Type B pancreatic cell (in vitro differentiated cells): ENCODE results near the gene LRRC25. TPM values are rescaled to one million over a fixed set of nuclear protein-coding genes. Genes with fewer than 3 reads are reported as not detected.

Experiments used
- DNase-seq: peaks from one replicate; pipeline ENCODE4 v3.0.0; 2021; ENCODE audit warnings: mixed read lengths; ENCODE audit not compliant: unreplicated experiment; ENCODE audit errors: extremely low spot score
- H3K27ac Mint-ChIP-seq: 2 replicates; pipeline ENCODE4 v1.8.0; 2021; ENCODE audit warnings: mild to moderate bottlenecking, mixed read lengths
- H3K27me3 Mint-ChIP-seq: 2 replicates; pipeline ENCODE4 v1.8.0; 2021; ENCODE audit warnings: mixed read lengths
- H3K36me3 Mint-ChIP-seq: 2 replicates; pipeline ENCODE4 v1.8.0; 2021; ENCODE audit warnings: mixed read lengths
- H3K4me1 Mint-ChIP-seq: one replicate; pipeline ENCODE4 v1.8.0; 2021; ENCODE audit warnings: mixed read lengths; ENCODE audit not compliant: unreplicated experiment
- H3K4me3 Mint-ChIP-seq: 2 replicates; pipeline ENCODE4 v1.8.0; 2021; ENCODE audit warnings: mild to moderate bottlenecking, mixed read lengths
- H3K9me3 Mint-ChIP-seq: 2 replicates; pipeline ENCODE4 v1.8.0; 2021; ENCODE audit warnings: mixed read lengths
- CTCF ChIP-seq: fragments of 200-600 bp; sonication (generic); conservative IDR thresholded peaks from 2 replicates; pipeline ENCODE4 v1.5.0; 2021; ENCODE audit warnings: antibody characterized with exemption, mild to moderate bottlenecking
- total RNA-seq: library from RNA; stranded (reverse); gene quantifications from 2 replicates; pipeline ENCODE4 v1.2.1, GENCODE V29; 2021; ENCODE audit warnings: low replicate concordance

The LRRC25 gene
- total RNA-seq, 1 donor from 2014 or later: 0.19 TPM

- H3K36me3 Mint-ChIP-seq: no peaks in the 10 kb centered on the region
- DNase-seq: no peak
- H3K4me3 Mint-ChIP-seq: peak overlapping the region; percentile 65
- TF ChIP-seq CTCF: no peak
- H3K27ac Mint-ChIP-seq: no peak overlapping the region
- no peaks in the 10 kb centered on the region for H3K9me3 Mint-ChIP-seq
- H3K4me1 Mint-ChIP-seq: peaks cover 14% of the 10 kb centered on the region
- no peaks in the 10 kb centered on the region for H3K27me3 Mint-ChIP-seq
Observed at GRCh38 chr19:18430417-18431144, 33.2 kb upstream of the LRRC25 start.

- TF ChIP-seq CTCF: no peak
- H3K9me3 Mint-ChIP-seq: no peaks in the 10 kb centered on the region
- H3K36me3 Mint-ChIP-seq: no peaks in the 10 kb centered on the region
- no peaks in the 10 kb centered on the region for H3K27me3 Mint-ChIP-seq
- peaks cover 14% of the 10 kb centered on the region for H3K4me1 Mint-ChIP-seq
- H3K4me3 Mint-ChIP-seq: peak overlapping the region; percentile 39
- H3K27ac Mint-ChIP-seq: no peak overlapping the region
- no peak for DNase-seq
Observed at GRCh38 chr19:18429717-18430416, 32.4 kb upstream of the LRRC25 start.

DNA sequence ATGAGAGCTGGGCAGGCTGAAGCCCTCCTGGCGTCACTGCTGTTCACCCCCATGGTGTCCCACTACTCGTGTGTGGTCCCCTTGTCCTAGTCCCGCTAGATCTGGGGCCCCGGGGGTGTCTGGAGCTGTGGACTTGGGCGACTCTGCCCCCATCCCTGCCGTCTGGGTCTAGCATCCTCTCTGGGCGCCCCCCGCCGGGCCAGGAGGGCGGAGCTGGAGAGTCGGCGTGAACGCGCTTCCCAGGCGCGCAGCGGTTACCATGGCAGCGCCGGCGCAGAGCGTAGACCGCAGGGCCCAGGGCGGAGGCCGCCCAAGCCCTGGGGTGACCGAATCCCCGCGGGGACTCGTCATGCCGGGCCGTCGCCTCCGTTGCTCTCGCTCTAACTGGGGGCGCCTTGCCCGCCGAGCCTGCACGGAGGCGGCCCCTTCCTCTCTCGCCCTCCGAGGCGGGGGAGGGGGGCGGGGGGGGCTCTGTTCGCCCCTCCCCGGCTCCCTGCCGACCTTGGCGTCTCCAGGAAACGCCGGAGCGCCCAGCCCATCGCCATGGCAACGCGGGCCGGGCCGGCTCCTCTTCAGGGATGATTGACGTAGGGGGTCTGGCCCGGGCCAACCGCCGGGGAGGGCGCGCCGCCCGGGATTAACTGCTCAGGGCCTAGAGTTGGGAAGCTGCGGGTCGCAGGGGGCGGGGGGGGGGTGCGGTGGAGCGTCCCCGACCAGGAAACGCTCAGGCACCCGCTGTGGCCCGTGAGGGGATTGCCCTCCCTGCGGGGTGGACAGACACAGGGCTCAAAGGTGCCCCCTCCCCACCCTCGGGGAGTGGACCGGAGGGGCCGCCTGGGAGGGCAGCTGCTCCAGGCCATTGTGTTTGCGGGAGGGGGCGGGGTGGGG is 31.6 kb upstream of the LRRC25 start:
- H3K4me3 Mint-ChIP-seq: peak overlapping the region; percentile 31
- H3K27ac Mint-ChIP-seq: no peak overlapping the region
- peak; percentile 93 for DNase-seq
- H3K36me3 Mint-ChIP-seq: no peaks in the 10 kb centered on the region
- TF ChIP-seq CTCF: no peak
- H3K4me1 Mint-ChIP-seq: peaks cover 15% of the 10 kb centered on the region
- no peaks in the 10 kb centered on the region for H3K27me3 Mint-ChIP-seq
- no peaks in the 10 kb centered on the region for H3K9me3 Mint-ChIP-seq

- H3K27ac Mint-ChIP-seq: no peak overlapping the region
- DNase-seq: no peak
- H3K36me3 Mint-ChIP-seq: no peaks in the 10 kb centered on the region
- H3K27me3 Mint-ChIP-seq: no peaks in the 10 kb centered on the region
- TF ChIP-seq CTCF: no peak
- H3K4me3 Mint-ChIP-seq: no peak overlapping the region
- no peaks in the 10 kb centered on the region for H3K9me3 Mint-ChIP-seq
- H3K4me1 Mint-ChIP-seq: peaks cover 20% of the 10 kb centered on the region
Observed at GRCh38 chr19:18428173-18428786, 30.9 kb upstream of the LRRC25 start.

DNA sequence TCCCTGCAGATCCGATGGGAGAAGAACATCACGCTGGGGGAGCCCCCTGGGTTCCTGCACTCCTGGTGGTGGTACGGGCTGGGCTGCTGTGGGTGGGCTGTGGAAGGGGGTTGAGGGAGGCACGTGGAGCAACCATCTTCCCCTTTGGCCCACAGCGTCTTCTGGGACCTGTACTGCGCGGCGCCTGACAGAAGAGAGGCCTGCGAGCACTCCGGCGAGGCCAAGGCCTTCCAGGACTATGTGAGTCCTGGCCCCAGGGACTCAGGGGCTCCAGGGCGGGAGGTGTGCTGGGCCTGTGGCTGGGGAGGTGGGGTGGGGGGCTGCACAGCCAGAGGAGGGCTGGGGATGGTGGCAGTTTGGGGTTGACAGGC is 30.3 kb upstream of the LRRC25 start:
- Mint-ChIP-seq H3K9me3 (no peaks in the 10 kb centered on the region), H3K27me3 (no peaks in the 10 kb centered on the region), H3K27ac (no peak overlapping the region), H3K4me3 (no peak overlapping the region), H3K4me1 (peaks cover 26% of the 10 kb centered on the region), H3K36me3 (no peaks in the 10 kb centered on the region)
- TF ChIP-seq CTCF: no peak
- DNase-seq: no peak
